Forelimb muscle (tissue), 1 donor: ENCODE results near the gene STARD3NL. TPM values are rescaled to one million over a fixed set of nuclear protein-coding genes. Genes with fewer than 3 reads are reported as not detected.
"Not testable (repeated sequence)": the region's sequence is repeated elsewhere in the genome, so short reads cannot be mapped to it uniquely, and the experiment has no call there.

ENCODE experiments used
- DNase-seq: peaks from one replicate; pipeline ENCODE4 v3.0.0-alpha.2; 2013; ENCODE audit warnings: low read depth
- polyA plus RNA-seq: library from polyadenylated mRNA; unstranded; fragments of 120-200 nt; gene quantifications from one replicate; pipeline ENCODE4 v1.2.1, GENCODE V29; 2013; ENCODE audit not compliant: insufficient read length

STARD3NL gene
- polyA plus RNA-seq, 1 donor, result 29.9 TPM

GRCh38 chr7:38222481-38223096, 44.5 kb downstream of the STARD3NL start:
- peak; percentile 55 for DNase-seq

GRCh38 chr7:38223306-38223705, 45.3 kb downstream of the STARD3NL start:
- no peak for DNase-seq

GRCh38 chr7:38224392-38224791, 46.3 kb downstream of the STARD3NL start:
- DNase-seq, result no peak

GRCh38 chr7:38229386-38229785, 51.3 kb downstream of the STARD3NL start:
- no peak for DNase-seq

- DNase-seq, result no peak
Observed at GRCh38 chr7:38229884-38230642, 52.0 kb downstream of the STARD3NL start.

GRCh38 chr7:38232502-38233366, 54.7 kb downstream of the STARD3NL start:
- DNase-seq, result no peak

GRCh38 chr7:38234759-38235158, 56.7 kb downstream of the STARD3NL start:
- not testable (repeated sequence) for DNase-seq

GRCh38 chr7:38235606-38236005, 57.6 kb downstream of the STARD3NL start:
- no peak for DNase-seq

GRCh38 chr7:38239129-38239528, 61.1 kb downstream of the STARD3NL start:
- DNase-seq, result not testable (repeated sequence)

GRCh38 chr7:38241071-38241470, 63.0 kb downstream of the STARD3NL start:
- DNase-seq, result no peak

GRCh38 chr7:38242814-38243213, 64.8 kb downstream of the STARD3NL start:
- DNase-seq, result no peak

GRCh38 chr7:38243345-38243744, 65.3 kb downstream of the STARD3NL start:
- DNase-seq, result not testable (repeated sequence)

GRCh38 chr7:38244516-38244915, 66.5 kb downstream of the STARD3NL start:
- no peak for DNase-seq

- no peak for DNase-seq
Observed at GRCh38 chr7:38245409-38245977, 67.4 kb downstream of the STARD3NL start.

GRCh38 chr7:38248069-38248567, 70.1 kb downstream of the STARD3NL start:
- no peak for DNase-seq

- DNase-seq, result not testable (repeated sequence)
Observed at GRCh38 chr7:38249849-38250248, 71.8 kb downstream of the STARD3NL start.

GRCh38 chr7:38257350-38257677, 79.3 kb downstream of the STARD3NL start:
- no peak for DNase-seq

GRCh38 chr7:38259157-38259556, 81.1 kb downstream of the STARD3NL start:
- not testable (repeated sequence) for DNase-seq

- DNase-seq, result not testable (repeated sequence)
Observed at GRCh38 chr7:38261601-38262000, 83.6 kb downstream of the STARD3NL start.

GRCh38 chr7:38262026-38262425, 84.0 kb downstream of the STARD3NL start:
- DNase-seq, result not testable (repeated sequence)

GRCh38 chr7:38262545-38262944, 84.5 kb downstream of the STARD3NL start:
- DNase-seq, result no peak

- DNase-seq, result not testable (repeated sequence)
Observed at GRCh38 chr7:38263274-38263673, 85.2 kb downstream of the STARD3NL start.
